ENCODE measurements around the gene SEC61G. TPM values are rescaled to one million over a fixed set of nuclear protein-coding genes. Genes with fewer than 3 reads are reported as not detected.

The SEC61G gene
- total RNA-seq, 2 experiments from 2014 or later, result 83.1 to 105 TPM

DNA sequence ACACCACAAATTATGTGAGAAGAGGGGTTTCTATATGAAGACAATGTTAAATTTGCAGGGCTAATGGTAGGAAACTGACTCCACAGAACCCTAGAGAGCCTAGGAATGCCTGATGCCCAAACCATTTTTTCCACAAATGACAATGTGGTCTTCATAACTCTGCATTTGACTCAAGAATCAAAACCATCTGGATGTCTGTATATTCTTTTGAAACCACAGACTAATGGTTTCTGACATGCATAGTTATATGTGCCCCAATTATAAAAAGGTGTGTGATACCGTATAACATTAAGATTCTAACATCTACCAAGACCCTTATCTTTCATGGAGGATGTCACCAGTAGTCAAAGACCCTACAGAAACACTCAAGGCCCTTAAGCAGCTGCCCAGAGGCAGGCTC is 20.3 kb downstream of the SEC61G start:
- Mint-ChIP-seq H3K4me3 (no peak overlapping the region), H3K4me1 (peaks cover 2% of the 10 kb centered on the region), H3K9me3 (ENCODE audit: low read depth) (peaks cover 2% of the 10 kb centered on the region), H3K36me3 (no peaks in the 10 kb centered on the region), H3K27ac (no peak overlapping the region), H3K27me3 (no peaks in the 10 kb centered on the region)
- ATAC-seq, result no peak
- CTCF ChIA-PET, result no interaction called here
- DNase-seq, result no peak

DNA sequence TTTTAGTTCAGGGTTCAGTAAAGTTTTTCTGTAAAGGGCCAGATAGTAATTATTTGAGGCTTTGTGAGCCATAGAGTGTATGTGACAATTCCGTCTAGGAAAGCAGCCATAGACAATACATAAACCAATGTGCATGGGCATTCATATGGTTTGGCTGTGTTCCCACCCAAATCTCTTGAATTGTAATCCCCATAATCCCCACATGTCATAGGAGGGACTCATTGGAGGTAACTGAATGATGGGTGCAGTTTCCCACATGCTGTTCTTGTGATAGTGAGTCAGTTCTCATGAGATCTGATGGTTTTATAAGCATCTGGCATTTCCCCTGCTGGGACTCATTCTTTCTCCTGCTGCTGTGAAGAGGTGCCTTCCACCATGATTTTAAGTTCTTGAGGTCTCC is 29.9 kb downstream of the SEC61G start:
- H3K27ac Mint-ChIP-seq, result no peak overlapping the region
- H3K27me3 Mint-ChIP-seq, result no peaks in the 10 kb centered on the region
- ATAC-seq, result no peak
- CTCF ChIA-PET, result no interaction called here
- H3K9me3 Mint-ChIP-seq (ENCODE audit: low read depth), result no peaks in the 10 kb centered on the region
- no peaks in the 10 kb centered on the region for H3K4me1 Mint-ChIP-seq
- no peak overlapping the region for H3K4me3 Mint-ChIP-seq
- no peak for DNase-seq
- no peaks in the 10 kb centered on the region for H3K36me3 Mint-ChIP-seq

DNA sequence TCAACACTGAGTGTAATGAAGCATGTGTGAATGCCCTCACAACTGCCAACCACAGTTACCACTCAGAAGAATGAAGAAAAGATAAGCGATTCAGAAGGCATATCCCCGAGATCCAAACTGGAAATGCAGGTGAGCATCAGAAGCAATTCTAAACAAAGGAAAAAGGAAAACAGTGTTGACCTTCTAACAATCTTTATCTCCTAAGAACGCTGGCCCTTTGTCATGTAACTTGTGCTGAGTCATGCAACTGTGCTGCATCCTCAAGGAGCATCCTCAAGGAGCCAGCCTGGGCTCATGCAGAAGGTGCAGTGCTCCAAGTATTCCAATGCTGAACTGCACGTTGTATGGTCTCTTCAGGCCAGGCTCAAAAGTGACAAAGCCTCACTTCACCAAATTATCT is 30.6 kb downstream of the SEC61G start:
- H3K9me3 Mint-ChIP-seq (ENCODE audit: low read depth), result no peaks in the 10 kb centered on the region
- DNase-seq (no peak), ATAC-seq (no peak)
- H3K4me3 Mint-ChIP-seq, result no peak overlapping the region
- no peaks in the 10 kb centered on the region for H3K36me3 Mint-ChIP-seq
- H3K27me3 Mint-ChIP-seq, result no peaks in the 10 kb centered on the region
- H3K4me1 Mint-ChIP-seq, result no peaks in the 10 kb centered on the region
- H3K27ac Mint-ChIP-seq, result no peak overlapping the region
- CTCF ChIA-PET, result no interaction called here

DNA sequence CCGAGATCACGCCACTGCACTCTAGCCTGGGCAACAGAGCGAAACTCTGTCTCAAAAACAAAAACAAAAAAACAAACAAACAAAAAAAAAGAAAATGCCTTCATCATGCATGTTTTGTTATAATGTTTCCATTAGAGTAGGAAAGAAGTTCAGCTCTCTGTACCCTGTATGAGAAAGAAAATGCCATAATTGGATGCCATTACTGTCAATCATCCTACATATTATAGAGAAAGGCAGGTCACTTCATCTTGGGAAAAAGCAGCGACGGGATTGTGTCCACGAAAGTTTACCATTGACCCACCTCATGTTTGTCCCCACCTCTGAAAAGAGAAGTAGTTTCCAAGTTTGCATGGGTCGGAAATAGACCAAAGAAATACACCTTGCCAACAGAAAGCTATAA is 33.8 kb downstream of the SEC61G start:
- no peaks in the 10 kb centered on the region for H3K27me3 Mint-ChIP-seq
- peaks cover 2% of the 10 kb centered on the region for H3K9me3 Mint-ChIP-seq (ENCODE audit: low read depth)
- H3K4me3 Mint-ChIP-seq, result no peak overlapping the region
- H3K4me1 Mint-ChIP-seq, result no peaks in the 10 kb centered on the region
- CTCF ChIA-PET, result no interaction called here
- H3K36me3 Mint-ChIP-seq, result no peaks in the 10 kb centered on the region
- ATAC-seq (no peak), DNase-seq (no peak)
- no peak overlapping the region for H3K27ac Mint-ChIP-seq

DNA sequence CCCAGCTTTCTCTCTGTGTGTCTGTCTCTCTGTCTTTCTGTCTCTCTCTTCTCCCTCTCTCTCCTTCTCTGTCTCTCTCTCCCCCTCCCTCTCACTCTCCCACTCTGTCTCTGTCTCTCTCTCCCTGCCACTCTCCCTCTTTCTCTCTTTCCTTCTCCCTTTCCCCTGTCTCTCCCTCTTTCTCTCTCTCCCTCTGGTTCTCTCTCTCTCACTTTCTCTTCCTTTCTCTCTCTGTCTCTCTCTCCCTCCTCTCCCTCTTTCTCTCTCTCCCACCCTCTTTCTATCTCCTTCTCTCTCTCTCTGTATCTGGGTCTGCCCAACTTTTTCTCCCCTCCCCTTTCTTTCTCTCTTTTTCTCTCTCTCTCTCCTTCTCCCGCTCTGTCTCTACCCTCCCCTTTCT is 36.5 kb downstream of the SEC61G start:
- ATAC-seq (no peak), DNase-seq (no peak)
- CTCF ChIA-PET, result no interaction called here
- Mint-ChIP-seq H3K4me1 (no peaks in the 10 kb centered on the region), H3K36me3 (no peaks in the 10 kb centered on the region), H3K27ac (no peak overlapping the region), H3K4me3 (no peak overlapping the region), H3K27me3 (no peaks in the 10 kb centered on the region), H3K9me3 (ENCODE audit: low read depth) (peaks cover 2% of the 10 kb centered on the region)

DNA sequence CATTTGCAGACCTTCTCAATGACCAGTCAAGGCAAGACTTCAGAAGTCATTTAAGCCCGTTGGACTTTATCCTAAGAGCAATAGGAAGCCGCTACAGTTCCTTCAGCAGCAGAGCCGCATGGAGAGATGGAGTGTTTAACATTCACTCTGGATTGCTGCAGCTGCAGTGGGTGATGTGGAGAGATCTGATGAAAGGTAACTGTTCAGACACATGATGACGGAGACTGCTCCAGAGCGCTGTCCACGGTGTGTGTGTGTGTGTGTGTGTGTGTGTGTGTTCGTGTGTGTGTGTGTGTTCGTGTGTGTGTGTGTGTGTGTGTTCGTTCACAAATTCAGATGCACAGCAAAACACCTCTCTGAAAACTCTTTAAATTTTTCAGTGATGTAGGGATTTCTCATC is 37.0 kb downstream of the SEC61G start:
- no peak for DNase-seq
- CTCF ChIA-PET, result no interaction called here
- no peak for ATAC-seq
- Mint-ChIP-seq H3K4me3 (no peak overlapping the region), H3K27me3 (no peaks in the 10 kb centered on the region), H3K4me1 (no peaks in the 10 kb centered on the region), H3K9me3 (ENCODE audit: low read depth) (peaks cover 2% of the 10 kb centered on the region), H3K36me3 (no peaks in the 10 kb centered on the region), H3K27ac (no peak overlapping the region)

DNA sequence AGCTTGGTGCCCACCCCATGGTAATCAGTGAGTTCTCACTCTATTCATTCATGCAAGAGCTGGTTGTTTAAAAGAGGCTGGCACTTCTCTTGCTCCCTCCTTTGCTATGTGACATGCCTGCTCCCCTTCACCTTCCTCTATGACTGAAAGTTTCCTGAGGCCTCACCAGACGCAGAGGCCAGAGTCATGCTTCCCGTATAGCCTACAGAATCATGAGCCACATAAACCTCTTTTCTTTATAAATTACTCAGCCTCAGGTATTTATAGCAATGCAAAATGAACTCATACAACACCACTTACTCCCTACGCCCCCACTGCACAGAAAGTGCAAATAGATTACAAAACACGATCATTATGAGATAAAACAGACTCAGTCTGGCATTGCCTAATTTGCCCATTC is 39.0 kb downstream of the SEC61G start:
- Mint-ChIP-seq H3K9me3 (ENCODE audit: low read depth) (peaks cover 2% of the 10 kb centered on the region), H3K36me3 (no peaks in the 10 kb centered on the region), H3K27ac (no peak overlapping the region), H3K4me1 (no peaks in the 10 kb centered on the region), H3K4me3 (no peak overlapping the region), H3K27me3 (no peaks in the 10 kb centered on the region)
- ATAC-seq (no peak), DNase-seq (no peak)
- CTCF ChIA-PET, result no interaction called here

DNA sequence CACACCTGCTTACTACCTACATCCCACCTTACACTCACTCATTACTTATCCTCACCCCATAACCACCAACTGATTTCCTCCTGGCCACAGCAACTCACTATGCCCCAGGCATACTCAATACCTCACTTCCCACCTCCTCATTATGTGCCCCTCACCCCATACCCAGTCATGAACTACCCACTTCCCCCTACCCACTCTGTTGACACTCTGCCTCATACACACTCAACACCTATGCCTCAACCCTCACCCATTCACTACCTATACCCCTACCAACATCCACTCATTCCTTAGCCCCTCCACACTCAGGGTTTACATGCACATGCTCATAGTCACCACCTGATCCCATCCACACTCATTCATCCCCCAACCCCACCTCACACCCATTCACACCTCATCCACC is 39.6 kb downstream of the SEC61G start:
- Mint-ChIP-seq H3K9me3 (ENCODE audit: low read depth) (peaks cover 2% of the 10 kb centered on the region), H3K4me1 (no peaks in the 10 kb centered on the region), H3K27me3 (no peaks in the 10 kb centered on the region), H3K4me3 (no peak overlapping the region), H3K36me3 (no peaks in the 10 kb centered on the region), H3K27ac (no peak overlapping the region)
- no peak for DNase-seq
- ATAC-seq, result no peak
- CTCF ChIA-PET, result no interaction called here

DNA sequence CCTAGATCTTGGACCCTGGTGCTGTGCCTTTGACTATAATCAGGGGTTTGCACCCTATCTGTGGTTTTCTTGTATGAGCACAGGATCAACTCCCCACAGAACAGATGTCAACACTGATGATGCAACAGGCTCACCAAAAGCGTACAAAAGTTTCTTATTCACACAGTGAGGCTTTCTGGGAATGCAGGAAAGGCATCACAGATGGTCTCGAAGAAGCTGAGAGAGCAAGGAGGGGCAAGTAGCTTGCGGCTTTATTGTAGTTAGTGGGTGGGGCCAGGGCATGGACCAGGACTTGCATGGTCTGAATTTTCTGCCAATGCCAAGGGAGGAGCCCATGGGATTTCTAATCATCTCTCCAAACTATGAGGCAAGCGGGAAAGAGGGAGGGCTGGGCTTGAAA is 46.2 kb downstream of the SEC61G start:
- ATAC-seq (no peak), DNase-seq (no peak)
- H3K27me3 Mint-ChIP-seq, result no peaks in the 10 kb centered on the region
- no peak overlapping the region for H3K27ac Mint-ChIP-seq
- no peak overlapping the region for H3K4me3 Mint-ChIP-seq
- no peaks in the 10 kb centered on the region for H3K4me1 Mint-ChIP-seq
- H3K36me3 Mint-ChIP-seq, result no peaks in the 10 kb centered on the region
- H3K9me3 Mint-ChIP-seq (ENCODE audit: low read depth), result no peaks in the 10 kb centered on the region
- CTCF ChIA-PET, result no interaction called here

DNA sequence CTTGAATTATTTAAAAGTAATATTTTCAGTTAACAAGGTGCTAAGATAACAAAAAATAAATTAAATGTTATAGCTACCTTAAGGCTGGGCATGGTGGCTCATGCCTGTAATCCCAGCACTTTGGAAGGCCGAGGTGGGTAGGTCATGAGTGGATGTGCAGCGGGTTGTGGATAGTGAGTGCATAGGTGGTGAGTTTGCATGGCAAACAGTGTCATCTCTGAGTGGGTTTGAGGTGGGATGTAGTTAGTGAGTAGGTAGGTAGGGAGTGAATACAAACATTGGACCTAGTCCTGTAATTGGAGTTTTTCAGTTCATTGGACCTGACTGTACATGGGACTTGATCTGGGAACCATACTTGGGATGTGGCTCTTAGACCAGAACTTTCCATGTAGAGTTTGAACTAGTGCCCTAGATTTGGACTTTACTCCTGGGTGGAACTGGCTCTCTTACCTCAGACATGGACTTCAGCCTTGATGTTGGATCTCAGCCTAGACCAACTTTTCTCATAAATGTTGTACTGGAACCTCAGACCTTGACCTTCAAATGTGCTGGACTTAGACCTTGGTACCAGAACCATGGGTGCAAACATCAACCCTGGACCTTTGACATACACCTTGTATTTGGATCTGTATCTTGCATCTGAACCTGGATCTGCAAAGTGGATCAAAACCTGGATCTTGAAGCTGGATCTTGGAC is 47.0 kb downstream of the SEC61G start:
- no peaks in the 10 kb centered on the region for H3K27me3 Mint-ChIP-seq
- H3K4me3 Mint-ChIP-seq, result no peak overlapping the region
- H3K9me3 Mint-ChIP-seq (ENCODE audit: low read depth), result no peaks in the 10 kb centered on the region
- CTCF ChIA-PET, result no interaction called here
- no peaks in the 10 kb centered on the region for H3K36me3 Mint-ChIP-seq
- H3K27ac Mint-ChIP-seq, result no peak overlapping the region
- DNase-seq (no peak), ATAC-seq (no peak)
- no peaks in the 10 kb centered on the region for H3K4me1 Mint-ChIP-seq

DNA sequence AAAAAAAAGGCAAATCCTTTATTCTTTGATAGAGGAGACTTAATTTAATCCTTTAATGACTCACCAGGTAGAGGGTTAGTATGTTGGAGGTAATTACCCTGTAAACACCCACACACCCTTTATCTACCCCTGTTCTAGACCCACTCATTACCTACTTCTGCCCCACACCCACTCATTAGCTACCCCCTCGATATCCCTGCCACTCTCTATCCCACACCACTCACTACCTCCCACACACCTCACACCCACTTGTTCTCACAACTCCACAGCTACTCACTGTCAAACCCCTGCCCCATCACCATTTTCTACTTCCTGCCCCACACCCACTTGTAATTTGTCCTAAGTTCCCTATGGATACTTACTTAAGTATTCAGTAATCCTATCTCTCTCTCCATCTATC is 49.7 kb downstream of the SEC61G start:
- Mint-ChIP-seq H3K9me3 (ENCODE audit: low read depth) (peaks cover 2% of the 10 kb centered on the region), H3K27ac (no peak overlapping the region), H3K27me3 (no peaks in the 10 kb centered on the region), H3K4me1 (no peaks in the 10 kb centered on the region), H3K36me3 (no peaks in the 10 kb centered on the region), H3K4me3 (no peak overlapping the region)
- ATAC-seq, result no peak
- DNase-seq, result no peak
- CTCF ChIA-PET, result no interaction called here

DNA sequence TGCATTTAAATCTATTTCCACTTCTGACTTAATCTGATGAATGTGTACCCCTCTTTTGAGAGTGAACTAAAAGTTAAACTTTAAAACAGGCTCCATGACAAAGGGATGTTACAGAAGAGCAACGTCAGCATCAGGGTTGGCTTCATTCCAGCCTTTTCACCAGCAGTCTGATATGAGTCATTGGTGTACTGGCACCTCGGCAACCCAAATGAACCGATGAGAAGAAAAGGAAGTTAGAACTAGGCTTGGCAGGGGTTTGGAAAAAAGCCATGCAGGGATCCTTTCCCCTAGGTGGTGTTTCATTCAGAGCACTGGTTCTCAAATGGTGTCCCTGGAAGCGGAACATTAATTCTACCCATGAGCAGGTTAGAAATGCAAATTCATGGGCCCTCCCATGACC is 53.6 kb downstream of the SEC61G start:
- H3K4me1 Mint-ChIP-seq, result no peaks in the 10 kb centered on the region
- DNase-seq, result no peak
- no peak for ATAC-seq
- no peaks in the 10 kb centered on the region for H3K27me3 Mint-ChIP-seq
- CTCF ChIA-PET, result no interaction called here
- H3K27ac Mint-ChIP-seq, result no peak overlapping the region
- no peaks in the 10 kb centered on the region for H3K36me3 Mint-ChIP-seq
- peaks cover 2% of the 10 kb centered on the region for H3K9me3 Mint-ChIP-seq (ENCODE audit: low read depth)
- H3K4me3 Mint-ChIP-seq, result no peak overlapping the region

DNA sequence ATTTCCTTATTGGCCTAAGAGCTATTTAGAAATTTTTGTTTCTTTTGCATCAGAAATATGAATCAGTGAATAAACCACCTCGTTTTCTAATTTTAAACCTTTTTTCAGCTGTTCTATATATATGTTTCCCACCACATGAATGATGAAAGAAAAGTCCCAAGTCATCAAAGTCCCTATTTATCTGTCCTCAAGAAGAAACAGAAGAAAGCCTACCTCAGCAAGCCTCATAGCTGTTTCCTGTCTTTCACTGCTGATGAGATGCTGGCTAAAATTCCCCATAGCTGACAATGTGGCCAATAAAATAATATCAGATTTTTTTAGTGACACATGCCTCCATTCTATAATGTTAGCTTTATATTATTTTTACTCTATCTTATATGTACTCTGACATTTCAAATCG is 54.2 kb downstream of the SEC61G start:
- no peaks in the 10 kb centered on the region for H3K27me3 Mint-ChIP-seq
- H3K27ac Mint-ChIP-seq, result no peak overlapping the region
- no peak overlapping the region for H3K4me3 Mint-ChIP-seq
- CTCF ChIA-PET, result no interaction called here
- H3K4me1 Mint-ChIP-seq, result no peaks in the 10 kb centered on the region
- ATAC-seq (no peak), DNase-seq (no peak)
- H3K9me3 Mint-ChIP-seq (ENCODE audit: low read depth), result peaks cover 2% of the 10 kb centered on the region
- no peaks in the 10 kb centered on the region for H3K36me3 Mint-ChIP-seq
